Stomach (tissue), 4 donors: ENCODE results near the gene VSNL1.

Source experiments
- EP300 ChIP-seq: sonication (generic); formaldehyde crosslinking; IDR thresholded peaks from one replicate; pipeline ENCODE4 v1.6.1; 2017; ENCODE audit warnings: antibody characterized with exemption
- POLR2AphosphoS5 ChIP-seq, 3 donors: sonication (generic); formaldehyde crosslinking; IDR thresholded peaks; one replicate each; pipeline ENCODE4 v1.6.1; 2016; ENCODE audit warnings: antibody characterized with exemption in 3 of 3
- TF ChIP-seq, protein P1 (sequence below), 7 experiments: fragments of 450-650 bp in 4 of 7; fragments of 200-600 bp in 3 of 7; sonication (generic) in 3 of 7; IDR thresholded peaks; one replicate each; pipeline ENCODE4 v1.5.1; 2016 to 2019; ENCODE audit warnings: antibody characterized with exemption in 7 of 7, control low read depth in 2 of 7, mild to moderate bottlenecking in 1 of 7

DNA sequence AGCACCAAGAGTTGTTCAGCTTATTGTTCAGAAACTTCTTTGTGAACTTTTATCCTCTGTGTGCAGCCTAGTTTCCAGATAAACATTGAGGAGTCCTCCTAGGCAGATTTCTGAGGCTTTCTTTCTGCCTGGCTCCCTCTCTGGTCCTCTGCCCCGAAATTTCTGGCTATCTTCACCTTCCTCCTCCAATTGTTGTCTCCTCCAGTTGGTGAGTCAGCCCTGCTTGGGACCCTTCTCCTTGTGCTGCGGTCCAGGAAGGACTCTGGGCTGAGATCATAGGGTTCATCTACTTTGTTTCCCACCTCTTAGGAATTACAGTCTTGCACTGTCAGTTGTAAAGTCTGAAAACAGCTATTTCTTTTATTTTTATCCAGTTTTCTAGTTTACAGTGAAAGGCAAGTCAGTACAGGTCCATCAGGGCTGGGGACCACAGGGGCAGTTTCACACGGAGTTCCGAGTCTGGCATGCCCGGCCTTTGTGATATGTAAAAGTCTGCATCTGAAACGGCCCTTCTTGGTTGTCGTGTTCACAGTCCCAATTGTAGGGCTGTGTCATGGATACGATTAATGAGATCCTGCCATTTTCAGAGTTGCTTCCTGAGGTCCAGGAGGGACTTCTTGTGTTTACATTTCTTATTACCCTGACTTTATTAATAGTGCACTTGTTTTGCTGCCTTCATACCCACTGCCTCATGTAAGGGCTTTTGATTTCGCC, 112.3 kb downstream of the VSNL1 start:
- TF ChIP-seq, protein P1, sequence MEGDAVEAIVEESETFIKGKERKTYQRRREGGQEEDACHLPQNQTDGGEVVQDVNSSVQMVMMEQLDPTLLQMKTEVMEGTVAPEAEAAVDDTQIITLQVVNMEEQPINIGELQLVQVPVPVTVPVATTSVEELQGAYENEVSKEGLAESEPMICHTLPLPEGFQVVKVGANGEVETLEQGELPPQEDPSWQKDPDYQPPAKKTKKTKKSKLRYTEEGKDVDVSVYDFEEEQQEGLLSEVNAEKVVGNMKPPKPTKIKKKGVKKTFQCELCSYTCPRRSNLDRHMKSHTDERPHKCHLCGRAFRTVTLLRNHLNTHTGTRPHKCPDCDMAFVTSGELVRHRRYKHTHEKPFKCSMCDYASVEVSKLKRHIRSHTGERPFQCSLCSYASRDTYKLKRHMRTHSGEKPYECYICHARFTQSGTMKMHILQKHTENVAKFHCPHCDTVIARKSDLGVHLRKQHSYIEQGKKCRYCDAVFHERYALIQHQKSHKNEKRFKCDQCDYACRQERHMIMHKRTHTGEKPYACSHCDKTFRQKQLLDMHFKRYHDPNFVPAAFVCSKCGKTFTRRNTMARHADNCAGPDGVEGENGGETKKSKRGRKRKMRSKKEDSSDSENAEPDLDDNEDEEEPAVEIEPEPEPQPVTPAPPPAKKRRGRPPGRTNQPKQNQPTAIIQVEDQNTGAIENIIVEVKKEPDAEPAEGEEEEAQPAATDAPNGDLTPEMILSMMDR (IDR thresholded peaks at IDR 0.05) = no peak
- no peak for TF ChIP-seq POLR2AphosphoS5 (IDR thresholded peaks at IDR 0.05)
- no peak for TF ChIP-seq EP300
